Peyer's patch (tissue), 4 donors: Measurements from ENCODE around the gene FSIP1. TPM values are rescaled to one million over a fixed set of nuclear protein-coding genes. Genes with fewer than 3 reads are reported as not detected.

Experiments
- DNase-seq, 3 donors: peaks; one replicate each; pipeline ENCODE4 v3.0.0-alpha.2; 2017 to 2019
- H3K27ac ChIP-seq, 4 donors: fragments of 200-600 bp; sonication (generic); one replicate each; pipeline ENCODE4 v1.5.1; 2016 to 2019
- H3K27me3 ChIP-seq, 2 donors: fragments of 200-600 bp; sonication (generic); one replicate each; pipeline ENCODE4 v1.5.1; 2019
- H3K36me3 ChIP-seq, 3 donors: fragments of 200-600 bp; sonication (generic); one replicate each; pipeline ENCODE4 v1.5.1; 2016 to 2019
- H3K4me1 ChIP-seq, 4 donors: fragments of 200-600 bp; sonication (generic); one replicate each; pipeline ENCODE4 v1.5.1; 2016 to 2019
- H3K4me3 ChIP-seq, 4 donors: fragments of 200-600 bp; sonication (generic); 1 replicate in 3 of 4; 2 replicates in 1 of 4; pipeline ENCODE4 v1.5.1; 2016 to 2019; ENCODE audit warnings: mild to moderate bottlenecking in 1 of 4
- H3K9me3 ChIP-seq, 4 donors: fragments of 200-600 bp; sonication (generic); one replicate each; pipeline ENCODE4 v1.5.1; 2016 to 2019; ENCODE audit warnings: mild to moderate bottlenecking in 1 of 4
- POLR2A ChIP-seq, 2 donors: fragments of 450-650 bp; IDR thresholded peaks; one replicate each; pipeline ENCODE4 v1.5.1; 2017; ENCODE audit warnings: antibody characterized with exemption in 2 of 2, mild to moderate bottlenecking in 2 of 2, moderate library complexity in 2 of 2
- total RNA-seq, 4 donors: library from RNA; depleted of rRNA; stranded (reverse); fragments of >200 nt; gene quantifications; one replicate each; pipeline ENCODE4 v1.1.0, GENCODE V29; 2016
- TF ChIP-seq, protein P1 (sequence below), 6 experiments: fragments of 450-650 bp in 4 of 6; fragments of 200-600 bp in 2 of 6; sonication (generic) in 1 of 6; IDR thresholded peaks; one replicate each; pipeline ENCODE4 v1.5.1; 2017 to 2019; ENCODE audit warnings: antibody characterized with exemption in 6 of 6, mild to moderate bottlenecking in 3 of 6, moderate library complexity in 1 of 6

FSIP1 gene
- total RNA-seq, 4 donors from 2014 or later, result not detected

DNA sequence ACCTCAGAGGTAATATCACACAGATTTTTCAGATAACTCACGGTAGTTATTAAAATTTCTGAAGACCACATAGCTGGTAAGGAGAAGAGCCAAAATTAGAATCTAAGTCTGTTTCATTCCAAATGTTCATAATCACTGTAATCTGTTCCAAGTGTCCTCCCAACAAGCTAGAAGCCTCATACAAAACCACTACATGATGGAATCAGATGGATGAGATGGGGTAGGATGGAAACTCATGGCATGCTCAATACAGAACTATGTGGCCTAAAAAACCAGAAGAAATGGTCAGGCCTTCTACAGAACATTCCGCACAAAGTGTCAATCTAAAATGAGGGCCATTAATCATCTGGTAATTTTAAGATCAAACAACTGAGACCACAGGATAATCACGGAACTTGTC is 110.0 kb downstream of the FSIP1 start:
- no peak overlapping the region for H3K4me3 ChIP-seq
- no peak for DNase-seq
- H3K9me3 ChIP-seq, result no peaks in the 10 kb centered on the region
- H3K27me3 ChIP-seq, result no peaks in the 10 kb centered on the region
- H3K4me1 ChIP-seq, result no peaks in the 10 kb centered on the region
- no peak overlapping the region for H3K27ac ChIP-seq
- TF ChIP-seq POLR2A (IDR thresholded peaks at IDR 0.05), result no peak
- TF ChIP-seq, protein P1, sequence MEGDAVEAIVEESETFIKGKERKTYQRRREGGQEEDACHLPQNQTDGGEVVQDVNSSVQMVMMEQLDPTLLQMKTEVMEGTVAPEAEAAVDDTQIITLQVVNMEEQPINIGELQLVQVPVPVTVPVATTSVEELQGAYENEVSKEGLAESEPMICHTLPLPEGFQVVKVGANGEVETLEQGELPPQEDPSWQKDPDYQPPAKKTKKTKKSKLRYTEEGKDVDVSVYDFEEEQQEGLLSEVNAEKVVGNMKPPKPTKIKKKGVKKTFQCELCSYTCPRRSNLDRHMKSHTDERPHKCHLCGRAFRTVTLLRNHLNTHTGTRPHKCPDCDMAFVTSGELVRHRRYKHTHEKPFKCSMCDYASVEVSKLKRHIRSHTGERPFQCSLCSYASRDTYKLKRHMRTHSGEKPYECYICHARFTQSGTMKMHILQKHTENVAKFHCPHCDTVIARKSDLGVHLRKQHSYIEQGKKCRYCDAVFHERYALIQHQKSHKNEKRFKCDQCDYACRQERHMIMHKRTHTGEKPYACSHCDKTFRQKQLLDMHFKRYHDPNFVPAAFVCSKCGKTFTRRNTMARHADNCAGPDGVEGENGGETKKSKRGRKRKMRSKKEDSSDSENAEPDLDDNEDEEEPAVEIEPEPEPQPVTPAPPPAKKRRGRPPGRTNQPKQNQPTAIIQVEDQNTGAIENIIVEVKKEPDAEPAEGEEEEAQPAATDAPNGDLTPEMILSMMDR (IDR thresholded peaks at IDR 0.05), result no peak
- no peaks in the 10 kb centered on the region for H3K36me3 ChIP-seq

DNA sequence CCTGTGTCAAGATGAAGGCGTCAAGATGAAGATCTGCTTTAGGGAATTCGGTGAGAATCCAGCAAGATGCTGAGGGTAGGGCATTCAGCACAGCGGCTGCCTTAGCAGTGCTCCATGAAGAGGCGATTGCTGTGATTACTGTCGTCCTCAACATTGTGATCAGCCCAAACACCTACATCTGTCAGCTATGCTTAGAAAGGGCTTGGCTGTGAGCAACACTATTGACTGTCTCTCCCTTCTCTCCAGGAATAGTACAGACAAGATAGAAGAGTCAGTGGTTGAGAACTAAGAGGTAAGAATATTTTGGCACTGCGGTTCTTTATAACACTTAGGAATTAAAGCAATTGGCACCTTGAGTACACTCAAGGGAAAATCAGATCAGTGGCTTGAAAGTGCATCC is 110.5 kb downstream of the FSIP1 start:
- H3K4me3 ChIP-seq, result no peak overlapping the region
- no peak for DNase-seq
- TF ChIP-seq POLR2A (IDR thresholded peaks at IDR 0.05), result no peak
- TF ChIP-seq, protein P1 (IDR thresholded peaks at IDR 0.05), result no peak
- no peaks in the 10 kb centered on the region for H3K36me3 ChIP-seq
- no peaks in the 10 kb centered on the region for H3K4me1 ChIP-seq
- no peaks in the 10 kb centered on the region for H3K27me3 ChIP-seq
- no peaks in the 10 kb centered on the region for H3K9me3 ChIP-seq
- H3K27ac ChIP-seq, result no peak overlapping the region

DNA sequence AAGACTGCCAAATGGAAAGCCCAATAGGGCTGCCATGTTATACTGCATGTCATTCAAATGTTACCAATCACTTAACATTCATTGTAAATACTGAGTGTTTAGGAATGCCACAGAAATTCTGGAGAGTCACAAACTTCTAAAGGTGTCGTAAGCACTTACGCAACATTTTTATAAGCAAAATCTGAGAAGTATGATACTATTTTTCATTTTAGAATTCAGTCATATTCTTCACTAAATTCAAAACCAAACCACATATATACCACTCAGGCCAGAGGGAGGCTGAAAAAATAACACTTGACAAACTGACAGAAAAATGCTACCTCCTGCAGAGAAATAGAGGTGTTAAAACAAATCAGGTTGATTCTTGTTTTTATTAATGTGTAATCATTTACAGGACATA is 112.0 kb downstream of the FSIP1 start:
- no peak for DNase-seq
- Histone ChIP-seq H3K36me3 (no peaks in the 10 kb centered on the region), H3K4me1 (no peaks in the 10 kb centered on the region), H3K4me3 (no peak overlapping the region), H3K27me3 (no peaks in the 10 kb centered on the region), H3K9me3 (no peaks in the 10 kb centered on the region), H3K27ac (no peak overlapping the region)
- no peak for TF ChIP-seq POLR2A (IDR thresholded peaks at IDR 0.05)
- TF ChIP-seq, protein P1 (IDR thresholded peaks at IDR 0.05), result no peak

DNA sequence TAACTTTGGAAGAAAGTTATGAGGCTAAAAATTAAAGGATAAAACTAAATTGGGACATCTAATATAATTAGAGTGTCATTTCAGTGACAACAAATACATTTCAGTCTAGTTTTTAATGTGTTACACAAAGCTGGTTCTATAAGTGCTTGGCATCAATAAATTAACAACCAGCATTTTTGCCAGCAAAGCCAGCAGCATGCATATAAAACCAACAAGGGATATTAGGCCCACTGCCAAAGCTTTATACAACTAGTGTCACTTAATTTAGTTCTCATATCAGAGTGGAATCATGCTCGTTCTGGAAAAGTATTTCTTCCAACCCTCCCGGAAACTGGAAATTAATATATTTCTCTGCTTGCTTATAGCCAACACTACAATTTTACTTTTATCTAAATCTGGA is 113.0 kb downstream of the FSIP1 start:
- Histone ChIP-seq H3K27me3 (no peaks in the 10 kb centered on the region), H3K9me3 (no peaks in the 10 kb centered on the region), H3K4me1 (no peaks in the 10 kb centered on the region), H3K27ac (no peak overlapping the region), H3K4me3 (no peak overlapping the region), H3K36me3 (no peaks in the 10 kb centered on the region)
- DNase-seq, result no peak
- TF ChIP-seq, protein P1 (IDR thresholded peaks at IDR 0.05), result no peak
- no peak for TF ChIP-seq POLR2A (IDR thresholded peaks at IDR 0.05)

DNA sequence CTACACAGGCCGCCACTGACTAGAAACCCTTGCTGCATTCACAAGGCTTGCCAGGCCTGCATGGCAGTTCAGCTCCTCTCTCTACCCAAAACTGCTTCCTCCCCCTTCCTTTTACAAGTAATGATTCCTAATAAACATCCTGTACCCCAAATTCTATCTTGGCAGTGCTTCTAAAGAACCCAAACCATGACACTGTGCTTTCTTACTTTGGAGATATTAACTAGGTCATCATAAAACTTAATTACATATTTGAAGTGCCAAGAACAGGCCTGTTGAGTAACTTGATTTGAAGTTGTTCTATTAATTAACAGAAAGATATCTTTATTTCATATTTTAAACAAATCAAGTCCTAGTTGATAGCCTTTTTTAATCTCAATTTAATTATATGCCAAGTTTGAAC is 113.4 kb downstream of the FSIP1 start:
- Histone ChIP-seq H3K9me3 (no peaks in the 10 kb centered on the region), H3K4me3 (no peak overlapping the region), H3K27me3 (no peaks in the 10 kb centered on the region), H3K36me3 (no peaks in the 10 kb centered on the region), H3K4me1 (no peaks in the 10 kb centered on the region), H3K27ac (no peak overlapping the region)
- no peak for DNase-seq
- TF ChIP-seq POLR2A (IDR thresholded peaks at IDR 0.05), result no peak
- TF ChIP-seq, protein P1 (IDR thresholded peaks at IDR 0.05), result no peak

DNA sequence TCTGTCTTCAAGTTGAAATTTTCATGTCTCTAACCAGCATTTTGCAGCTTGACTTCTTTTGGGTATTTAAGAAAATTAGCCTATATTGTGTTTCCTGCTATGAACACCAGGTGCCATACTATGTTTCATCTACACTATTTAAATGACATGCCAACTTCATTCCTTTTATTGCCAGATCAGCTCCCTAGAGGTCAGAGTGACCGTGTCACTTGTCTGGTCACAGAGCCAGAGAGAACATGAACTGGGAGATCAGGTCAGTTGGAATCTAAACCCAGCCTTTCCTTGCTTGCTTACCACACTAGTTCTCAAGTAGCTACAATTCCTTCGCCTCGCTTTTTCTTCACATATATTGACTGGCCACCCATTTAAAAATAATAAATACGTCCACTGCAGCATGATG is 114.2 kb downstream of the FSIP1 start:
- H3K27ac ChIP-seq, result no peak overlapping the region
- no peak for TF ChIP-seq POLR2A (IDR thresholded peaks at IDR 0.05)
- H3K36me3 ChIP-seq, result no peaks in the 10 kb centered on the region
- H3K9me3 ChIP-seq, result no peaks in the 10 kb centered on the region
- H3K4me3 ChIP-seq, result no peak overlapping the region
- no peak for DNase-seq
- H3K4me1 ChIP-seq, result no peaks in the 10 kb centered on the region
- no peaks in the 10 kb centered on the region for H3K27me3 ChIP-seq
